HepG2 (cell line): ENCODE measurements around the gene COG8. TPM values are rescaled to one million over a fixed set of nuclear protein-coding genes. Genes with fewer than 3 reads are reported as not detected.
A peak's percentile ranks its signal among the peaks of the same experiment; 100 is the strongest.

Experiments
- ATAC-seq: fragments of 200-7000 bp; cut with Tn5 transposase; 3 replicates; pipeline ENCODE4 v1.9.1; 2020; ENCODE audit warnings: mild to moderate bottlenecking, moderate library complexity
- Bru-seq: library from RNA; stranded (reverse); fragments of 400-500 nt; gene quantifications from one replicate; lab custom pipeline; 2021; lab: Mats Ljungman, UMichigan
- BruChase-seq, 2 experiments: library from RNA; stranded (reverse); fragments of 400-500 nt; gene quantifications; one replicate each; lab custom pipeline; 2021; lab: Mats Ljungman, UMichigan
- BruUV-seq: library from RNA; stranded (reverse); fragments of 400-500 nt; replicated peaks from 2 replicates; lab custom pipeline; 2021; lab: Mats Ljungman, UMichigan
- CTCF ChIA-PET: fragments of 300-600 bp; formaldehyde crosslinking; extraction: SDS; loops from one replicate; lab custom pipeline; 2021; ENCODE audit warnings: low total read pairs, inconsistent platforms, low intra/inter-chr PET ratio; lab: Yijun Ruan, JAX
- POLR2A ChIA-PET: fragments of 350-600 bp; sonication (Branson Sonifier 250); formaldehyde crosslinking; loops from one replicate; lab custom pipeline; 2020; ENCODE audit warnings: antibody characterized with exemption, inconsistent platforms; lab: Yijun Ruan, JAX
- DNase-seq: peaks from one replicate; pipeline ENCODE4 v3.0.0-alpha.2; 2015; ENCODE audit warnings: low spot score
- FAIRE-seq: peaks from 3 replicates; lab custom pipeline; 2011; peaks lifted over from hg19 to GRCh38; lab: Jason Lieb, UNC
- H2AFZ ChIP-seq: one replicate; pipeline ENCODE4 v1.6.1; 2011; ENCODE audit warnings: low read length, inconsistent platforms
- H3K27ac ChIP-seq: fragments of 300-600 bp; 3 replicates; pipeline ENCODE4 v1.8.0; 2011; ENCODE audit warnings: mixed run types, mild to moderate bottlenecking, mixed read lengths, low read length, inconsistent platforms; ENCODE audit not compliant: insufficient read depth; ENCODE audit errors: extremely low read length
- H3K27me3 ChIP-seq, 2 experiments: fragments of 200-600 bp in 1 of 2; 2 replicates in 1 of 2; 3 replicates in 1 of 2; pipeline versions ENCODE4 v1.6.0 to v1.8.0; 2011; ENCODE audit warnings: low read length in 2 of 2, mild to moderate bottlenecking in 2 of 2, moderate library complexity in 2 of 2, inconsistent platforms in 1 of 2; ENCODE audit not compliant: insufficient read depth in 2 of 2, control insufficient read depth in 1 of 2
- H3K36me3 ChIP-seq, 2 experiments: fragments of 200-600 bp in 1 of 2; replicated peaks in 1 of 2; 2 replicates in 1 of 2; 3 replicates in 1 of 2; pipeline versions ENCODE4 v1.5.1 to v1.8.0; 2011; ENCODE audit warnings: low read length in 2 of 2, inconsistent platforms in 1 of 2; ENCODE audit not compliant: insufficient read depth in 2 of 2, control insufficient read depth in 1 of 2
- H3K4me1 ChIP-seq: 2 replicates; pipeline ENCODE4 v1.5.1; 2012; ENCODE audit warnings: low read length, inconsistent platforms; ENCODE audit not compliant: insufficient read depth
- H3K4me2 ChIP-seq: 2 replicates; pipeline ENCODE4 v1.6.0; 2011; ENCODE audit warnings: low read depth, low read length, inconsistent platforms
- H3K4me3 ChIP-seq, 3 experiments: fragments of 200-600 bp in 1 of 3; sonication (generic), shearing (Covaris generic) in 1 of 3; replicated peaks in 1 of 3; 2 replicates each; pipeline ENCODE4 v1.5.1; 2011 to 2016; ENCODE audit warnings: low read length in 3 of 3, inconsistent platforms in 2 of 3, low read depth in 2 of 3, mild to moderate bottlenecking in 2 of 3, control low read depth in 1 of 3, mixed read lengths in 1 of 3; ENCODE audit not compliant: insufficient read depth in 1 of 3
- H3K79me2 ChIP-seq: one replicate; pipeline ENCODE4 v1.6.1; 2011; ENCODE audit warnings: low read length, inconsistent platforms; ENCODE audit not compliant: insufficient read depth
- H3K9ac ChIP-seq: 2 replicates; pipeline ENCODE4 v1.6.0; 2011; ENCODE audit warnings: mild to moderate bottlenecking, low read depth, low read length, inconsistent platforms; ENCODE audit not compliant: insufficient read depth
- H3K9me3 ChIP-seq: 2 replicates; pipeline ENCODE4 v1.5.1; 2012; ENCODE audit warnings: mild to moderate bottlenecking, low read length
- H4K20me1 ChIP-seq: 2 replicates; pipeline ENCODE4 v1.6.0; 2011; ENCODE audit warnings: inconsistent platforms, mild to moderate bottlenecking, low read length, moderate library complexity; ENCODE audit not compliant: insufficient read depth
- AKNA ChIP-seq: sonication (generic); formaldehyde crosslinking; IDR thresholded peaks from 2 replicates; pipeline ENCODE4 v1.4.0; 2020; ENCODE audit warnings: missing genetic modification reagents, borderline replicate concordance
- DMAP1 ChIP-seq: IDR thresholded peaks from 2 replicates; pipeline ENCODE4 v1.6.1; 2016
- HCFC1 ChIP-seq: fragments of 150-350 bp; IDR thresholded peaks from 2 replicates; pipeline ENCODE4 v1.6.1; 2014; ENCODE audit warnings: low read depth, low read length
- PREB ChIP-seq: sonication (generic); formaldehyde crosslinking; IDR thresholded peaks from 2 replicates; pipeline ENCODE4 v1.4.0; 2020; ENCODE audit warnings: missing genetic modification reagents
- ZFP90 ChIP-seq: sonication (generic); formaldehyde crosslinking; IDR thresholded peaks from 2 replicates; pipeline ENCODE4 v1.8.0; 2022; ENCODE audit warnings: missing genetic modification reagents, mild to moderate bottlenecking, inconsistent platforms, borderline replicate concordance
- ZNF138 ChIP-seq: sonication (generic); formaldehyde crosslinking; IDR thresholded peaks from 2 replicates; pipeline ENCODE4 v1.5.0; 2020; ENCODE audit warnings: mild to moderate bottlenecking, low read depth, missing genetic modification reagents
- ZNF143 ChIP-seq: sonication (generic); formaldehyde crosslinking; IDR thresholded peaks from 2 replicates; pipeline ENCODE4 v1.4.0; 2020; ENCODE audit warnings: missing genetic modification reagents
- ZNF513 ChIP-seq: sonication (generic); formaldehyde crosslinking; conservative IDR thresholded peaks from 2 replicates; pipeline ENCODE4 v1.5.0; 2020; ENCODE audit warnings: missing genetic modification reagents
- WGBS: methylation state at CpG from one replicate; pipeline ENCODE4 v1.1.6; 2017; ENCODE audit warnings: low lambda C conversion rate; 5-methylcytosine and 5-hydroxymethylcytosine counted together
- in situ Hi-C: cut with HindIII; loops from 2 replicates; pipeline ENCODE4 v1.10.0; 2017; ENCODE audit warnings: low pct_unique_long_range_greater_than_20kb; ENCODE audit not compliant: extremely low pct_ligation_motif_present
- intact Hi-C: fragments of 100-400 bp; cut with micrococcal nuclease; formaldehyde crosslinking; loops from one replicate; pipeline ENCODE4 v1.10.0; 2022; ENCODE audit not compliant: unreplicated experiment
- long read RNA-seq, 2 experiments: library from RNA in 1 of 2; library from polyadenylated mRNA in 1 of 2; stranded (forward) in 1 of 2; unstranded in 1 of 2; transcript quantifications; one replicate each; pipeline ENCODE4 v2.0.0, GENCODE V29; 2019 to 2022
- polyA minus RNA-seq, 3 experiments: library from RNA; depleted of rRNA, polyadenylated mRNA; stranded (reverse); fragments of >200 nt; gene quantifications; 2 replicates each; pipeline ENCODE4 v1.2.3, GENCODE V29; 2011; ENCODE audit warnings: low replicate concordance in 1 of 3
- polyA plus RNA-seq, 8 experiments: library from polyadenylated mRNA; depleted of rRNA in 3 of 8; stranded (reverse) in 7 of 8; unstranded in 1 of 8; fragments of >200 nt; fragmentation: Illumina TruSeq in 4 of 8; extraction: Trizol in 4 of 8; gene quantifications; 2 replicates each; pipeline versions ENCODE4 v1.2.1 to v1.2.3, GENCODE V29; 2011 to 2016; ENCODE audit warnings: low read depth in 4 of 8, missing spikeins in 1 of 8, mixed read lengths in 1 of 8; ENCODE audit not compliant: insufficient read depth in 1 of 8
- total RNA-seq, 5 experiments: library from RNA; depleted of rRNA; stranded (reverse); fragments of >200 nt; fragmentation: Illumina TruSeq; extraction: Trizol; gene quantifications; 2 replicates each; pipeline ENCODE4 v1.2.3, GENCODE V29; 2016; ENCODE audit warnings: low read depth in 1 of 5

COG8 gene
- 52.1 and 55.3 TPM in 2 replicates for total RNA-seq (2016; rRNA removed; fragmentation: Illumina TruSeq; extraction: Trizol)
- 10.7 and 10.9 TPM in 2 replicates for total RNA-seq (2016; cell fraction: cytosol; rRNA removed; fragmentation: Illumina TruSeq; extraction: Trizol; ENCODE audit: low read depth)
- total RNA-seq (2016; cell fraction: insoluble cytoplasmic fraction; rRNA removed; fragmentation: Illumina TruSeq; extraction: Trizol), result 51.4 and 55.0 TPM in 2 replicates
- total RNA-seq (2016; cell fraction: membrane; rRNA removed; fragmentation: Illumina TruSeq; extraction: Trizol), result 19.3 and 21.7 TPM in 2 replicates
- total RNA-seq (2016; cell fraction: nucleus; rRNA removed; fragmentation: Illumina TruSeq; extraction: Trizol), result 36.9 and 39.9 TPM in 2 replicates
- polyA plus RNA-seq (2011; rRNA removed), result 45.5 and 53.9 TPM in 2 replicates
- polyA plus RNA-seq (2011; cell fraction: cytosol; rRNA removed), result 41.6 and 42.2 TPM in 2 replicates
- polyA plus RNA-seq (2011; cell fraction: nucleus; rRNA removed), result 54.2 and 55.8 TPM in 2 replicates
- 25.6 and 25.8 TPM in 2 replicates for polyA plus RNA-seq (2012)
- 4.5 and 4.6 TPM in 2 replicates for polyA plus RNA-seq (2016; cell fraction: cytosol; fragmentation: Illumina TruSeq; extraction: Trizol; ENCODE audit: low read depth)
- 43.6 and 45.3 TPM in 2 replicates for polyA plus RNA-seq (2016; cell fraction: insoluble cytoplasmic fraction; fragmentation: Illumina TruSeq; extraction: Trizol; ENCODE audit: low read depth)
- 8.1 and 10.3 TPM in 2 replicates for polyA plus RNA-seq (2016; cell fraction: membrane; fragmentation: Illumina TruSeq; extraction: Trizol; ENCODE audit: low read depth)
- 58.0 and 62.4 TPM in 2 replicates for polyA plus RNA-seq (2016; cell fraction: nucleus; fragmentation: Illumina TruSeq; extraction: Trizol; ENCODE audit: insufficient read depth, low read depth)
- polyA minus RNA-seq (2011; rRNA and poly(A)+ RNA removed; ENCODE audit: low replicate concordance), result 107 and 148 TPM in 2 replicates
- polyA minus RNA-seq (2011; cell fraction: cytosol; rRNA and poly(A)+ RNA removed), result 58.2 and 58.3 TPM in 2 replicates
- 63.6 and 70.5 TPM in 2 replicates for polyA minus RNA-seq (2011; cell fraction: nucleus; rRNA and poly(A)+ RNA removed)
- percentile 94 among the genes with signal in this experiment for Bru-seq, nascent RNA
- percentile 98 among the genes with signal in this experiment for BruChase-seq, experiment 1, labeled RNA remaining after a 6-hour chase
- percentile 98 among the genes with signal in this experiment for BruChase-seq, experiment 2, labeled RNA remaining after a 2-hour chase
- long read RNA-seq, experiment 1, full-length matches to known transcripts, result 57 of 81 reads
- long read RNA-seq, experiment 1, partial matches to known transcripts, result 10 of 81 reads
- long read RNA-seq, experiment 1, other reads (novel, unspliced or antisense), result 14 of 81 reads
- long read RNA-seq, experiment 2, full-length matches to known transcripts, result 57 of 150 reads
- long read RNA-seq, experiment 2, partial matches to known transcripts, result 12 of 150 reads
- long read RNA-seq, experiment 2, other reads (novel, unspliced or antisense), result 81 of 150 reads

- Histone ChIP-seq H4K20me1 (no peaks in the 10 kb centered on the region), H3K9ac (peak within 1 kb of the TSS; percentile 91), H3K27ac (peak within 1 kb of the TSS; percentile 86), H3K36me3 (peaks cover 18 to 45% of the 10 kb centered on the region in 2 experiments), H3K4me1 (peaks cover 39% of the 10 kb centered on the region), H3K4me3 (peak within 1 kb of the TSS; percentile 79 to 94 (median 86)), H3K79me2 (peaks cover 46% of the 10 kb centered on the region), H3K4me2 (peak within 1 kb of the TSS; percentile 98), H2AFZ (no peak within 1 kb of the TSS), H3K9me3 (no peaks in the 10 kb centered on the region), H3K27me3 (no peaks in the 10 kb centered on the region; a peak in 1 of 5 replicates)
- peak; percentile 98 for ATAC-seq
- ChIA-PET POLR2A (interaction anchor here (0.6 to 6.0 kb wide), 12 partner anchors 8 to 415 kb away, joined by 3 to 52 read pairs (median 4); partner anchors contain the start of genes NOB1, PDF, TMED6 and VPS4A), CTCF (interaction anchor here (0.8 to 1.6 kb wide), 4 partner anchors 9 to 28 kb away, joined by 3 to 10 read pairs (median 4); partner anchors contain the start of genes PDF and VPS4A)
- in situ Hi-C loops, result no loop called here
- WGBS, result under 1% methylated on average over 38 of the region's 77 CpGs
- intact Hi-C loops, result loop anchor here (1.0 kb wide), 2 partner anchors 9 to 189 kb away; partner anchors contain the start of gene PDF
- peak; percentile 88 for FAIRE-seq
- no TSS peak for BruUV-seq
- DNase-seq, result peak; percentile 99
- TF ChIP-seq ZFP90 (CRISPR knock-in tag) (peak; percentile 96), ZNF143 (CRISPR knock-in tag) (peak; percentile 80), ZNF138 (CRISPR knock-in tag) (0 out of 2 replicates have a peak, but pooled peaks have one; percentile 13), PREB (CRISPR knock-in tag) (no peak), HCFC1 (peak; percentile 75), AKNA (CRISPR knock-in tag) (0 out of 2 replicates have a peak, but pooled peaks have one; percentile 70), ZNF513 (CRISPR knock-in tag) (no peak), DMAP1 (CRISPR knock-in tag) (peak; percentile 99)
Measured at GRCh38 chr16:69339289-69340094, at the start of gene COG8, which contains the start of gene NIP7. Gene COG8, minus strand, starts transcription at chr16:69339564. Its CDS starts 12 bp downstream, at chr16:69339552. Gene NIP7, plus strand, starts transcription at chr16:69339772. Its CDS starts 58 bp downstream, at chr16:69339830.
